ENCODE data around the gene DNAH12.

GRCh38 chr3:57335283-57335938 is 208.7 kb downstream of the DNAH12 start:
- TF ChIP-seq, protein P1, sequence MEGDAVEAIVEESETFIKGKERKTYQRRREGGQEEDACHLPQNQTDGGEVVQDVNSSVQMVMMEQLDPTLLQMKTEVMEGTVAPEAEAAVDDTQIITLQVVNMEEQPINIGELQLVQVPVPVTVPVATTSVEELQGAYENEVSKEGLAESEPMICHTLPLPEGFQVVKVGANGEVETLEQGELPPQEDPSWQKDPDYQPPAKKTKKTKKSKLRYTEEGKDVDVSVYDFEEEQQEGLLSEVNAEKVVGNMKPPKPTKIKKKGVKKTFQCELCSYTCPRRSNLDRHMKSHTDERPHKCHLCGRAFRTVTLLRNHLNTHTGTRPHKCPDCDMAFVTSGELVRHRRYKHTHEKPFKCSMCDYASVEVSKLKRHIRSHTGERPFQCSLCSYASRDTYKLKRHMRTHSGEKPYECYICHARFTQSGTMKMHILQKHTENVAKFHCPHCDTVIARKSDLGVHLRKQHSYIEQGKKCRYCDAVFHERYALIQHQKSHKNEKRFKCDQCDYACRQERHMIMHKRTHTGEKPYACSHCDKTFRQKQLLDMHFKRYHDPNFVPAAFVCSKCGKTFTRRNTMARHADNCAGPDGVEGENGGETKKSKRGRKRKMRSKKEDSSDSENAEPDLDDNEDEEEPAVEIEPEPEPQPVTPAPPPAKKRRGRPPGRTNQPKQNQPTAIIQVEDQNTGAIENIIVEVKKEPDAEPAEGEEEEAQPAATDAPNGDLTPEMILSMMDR (IDR thresholded peaks at IDR 0.05) = no peak
- TF ChIP-seq ZFX (IDR thresholded peaks at IDR 0.05; ENCODE audit: borderline replicate concordance) = no peak

All from 22Rv1 (cell line).